Fibroblast of the aortic adventitia (primary cell): ENCODE data around the gene ATG10. TPM values are rescaled to one million over a fixed set of nuclear protein-coding genes. Genes with fewer than 3 reads are reported as not detected.
"Not testable (repeated sequence)": the region's sequence is repeated elsewhere in the genome, so short reads cannot be mapped to it uniquely, and the experiment has no call there.

ENCODE experiments used
- DNase-seq: peaks from one replicate; pipeline ENCODE4 v3.0.0-alpha.2; 2010; ENCODE audit warnings: low read depth
- H3K4me3 ChIP-seq: 2 replicates; pipeline ENCODE4 v1.5.1; 2011; ENCODE audit warnings: low read depth, mild to moderate bottlenecking, control low read depth, low read length, moderate library complexity
- CTCF ChIP-seq: IDR thresholded peaks from 2 replicates; pipeline ENCODE4 v1.5.1; 2011; ENCODE audit warnings: mild to moderate bottlenecking, low read length, control low read depth, inconsistent platforms; ENCODE audit not compliant: insufficient read depth
- total RNA-seq: library from RNA; depleted of rRNA; stranded (reverse); fragments of >200 nt; gene quantifications from 2 replicates; pipeline ENCODE4 v1.2.3, GENCODE V29; 2012; ENCODE audit warnings: low replicate concordance

Gene ATG10
- total RNA-seq, 1 donor: 8.8 TPM

DNA sequence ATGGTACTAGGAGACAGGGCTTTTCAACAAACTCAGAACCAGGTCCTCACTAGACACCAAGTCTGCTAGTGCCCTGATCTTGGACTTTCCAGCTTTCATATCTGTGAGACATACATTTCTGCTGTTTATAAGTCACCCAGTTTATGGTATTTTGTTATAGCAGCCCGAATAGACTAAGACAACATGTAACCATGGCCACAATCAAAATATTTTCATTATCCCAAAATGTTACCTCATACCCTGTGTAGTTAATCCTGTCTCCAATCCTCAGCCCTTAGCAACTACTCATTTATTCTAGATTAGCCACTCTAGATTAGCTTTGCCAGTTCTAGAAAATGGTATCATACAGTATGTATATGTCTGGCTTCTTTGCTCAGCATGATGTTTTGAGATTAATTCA is 6.3 kb upstream of the ATG10 start:
- no peak for TF ChIP-seq CTCF
- H3K4me3 ChIP-seq: no peak overlapping the region
- DNase-seq: no peak

GRCh38 chr5:81969226-81969625 is 2.6 kb upstream of the ATG10 start:
- no peak overlapping the region for H3K4me3 ChIP-seq

GRCh38 chr5:81969912-81970311 is 1.9 kb upstream of the ATG10 start:
- H3K4me3 ChIP-seq: no peak overlapping the region
- DNase-seq: no peak
- TF ChIP-seq CTCF: no peak

More at GRCh38 chr5:81969226-81969625, 2.6 kb upstream of the ATG10 start:
- TF ChIP-seq CTCF: no peak
- DNase-seq: no peak

GRCh38 chr5:81971111-81971711 is 612 bp upstream of the ATG10 start:
- H3K4me3 ChIP-seq: peak overlapping the region; percentile 88
- no peak for TF ChIP-seq CTCF
- no peak for DNase-seq

- peak; percentile 3 for TF ChIP-seq CTCF
Observed at GRCh38 chr5:81972492-81972783, 615 bp downstream of the ATG10 start.

GRCh38 chr5:81980160-81980559 is 8.3 kb downstream of the ATG10 start:
- H3K4me3 ChIP-seq: no peak overlapping the region
- DNase-seq: no peak
- no peak for TF ChIP-seq CTCF

More at GRCh38 chr5:81972492-81972783, 615 bp downstream of the ATG10 start:
- H3K4me3 ChIP-seq: peak overlapping the region; percentile 88
- DNase-seq: no peak

DNA sequence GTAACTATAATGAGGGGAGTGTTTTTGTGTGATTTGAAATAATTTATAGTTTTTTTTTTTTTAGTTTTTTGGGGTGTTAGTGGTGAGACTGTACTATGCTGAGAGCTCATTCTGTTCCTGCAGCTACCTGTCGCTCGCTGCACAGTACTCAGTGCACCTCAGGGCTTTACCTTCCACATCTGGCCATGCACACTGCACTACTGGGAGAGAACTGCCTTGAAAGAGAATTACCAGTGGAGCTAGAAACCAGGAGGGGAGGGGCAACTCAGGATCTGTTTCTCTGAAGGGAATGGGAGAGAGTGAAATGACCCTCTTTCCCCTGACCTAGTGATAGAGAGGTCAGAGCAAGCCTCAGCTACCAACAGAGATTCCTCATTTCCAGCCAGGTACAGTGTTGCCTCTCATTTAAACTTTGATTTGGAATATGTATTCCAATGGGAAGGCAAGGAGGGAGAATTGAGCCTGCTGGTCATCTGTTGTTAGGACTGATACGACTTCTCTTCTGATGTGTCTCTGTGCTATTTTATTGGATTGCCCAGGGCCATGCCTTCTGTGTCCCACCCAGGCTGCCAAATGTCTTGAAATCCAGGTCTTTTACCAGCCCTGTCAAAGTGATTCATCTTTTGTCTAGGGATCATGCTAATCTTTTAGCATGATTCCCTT is 8.9 kb downstream of the ATG10 start:
- no peak for DNase-seq
- no peak for TF ChIP-seq CTCF
- H3K4me3 ChIP-seq: no peak overlapping the region

GRCh38 chr5:81982172-81982685 is 10.4 kb downstream of the ATG10 start:
- DNase-seq, H3K4me3 ChIP-seq: not testable (repeated sequence)

- DNase-seq: not testable (repeated sequence)
Observed at GRCh38 chr5:81983148-81983547, 11.3 kb downstream of the ATG10 start.

GRCh38 chr5:81983563-81983962 is 11.7 kb downstream of the ATG10 start:
- not testable (repeated sequence) for H3K4me3 ChIP-seq, DNase-seq

More at GRCh38 chr5:81983148-81983547, 11.3 kb downstream of the ATG10 start:
- H3K4me3 ChIP-seq: not testable (repeated sequence)
